Breast epithelium (tissue), 3 donors: ENCODE results near the gene PCSK5.

Experiments used
- POLR2A ChIP-seq: fragments of 450-650 bp; IDR thresholded peaks from one replicate; pipeline ENCODE4 v1.6.1; 2016; ENCODE audit warnings: antibody characterized with exemption, mild to moderate bottlenecking, moderate library complexity
- TF ChIP-seq, protein P1 (sequence below), 3 donors: fragments of 450-650 bp; IDR thresholded peaks; one replicate each; pipeline ENCODE4 v1.5.1; 2016 to 2017; ENCODE audit warnings: antibody characterized with exemption in 3 of 3, mild to moderate bottlenecking in 3 of 3, moderate library complexity in 3 of 3

DNA sequence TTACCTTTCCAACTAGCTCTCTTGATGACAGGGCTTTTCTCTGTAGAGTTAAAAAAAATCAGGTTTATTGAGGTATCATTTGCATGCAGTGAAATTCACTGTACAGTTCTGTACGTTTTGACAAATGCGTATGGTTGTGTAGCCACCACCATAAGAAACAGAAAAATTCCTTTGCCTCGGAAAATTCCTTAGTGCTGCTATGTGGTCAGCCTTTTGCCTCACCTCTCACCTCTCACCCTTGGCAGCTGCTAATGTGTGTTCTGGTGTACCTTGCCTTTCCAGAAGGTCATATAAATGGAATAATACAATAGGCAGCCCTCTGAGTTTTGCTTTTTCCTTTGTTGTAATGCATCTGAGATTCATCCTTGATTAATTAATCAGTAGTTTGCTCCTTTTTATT is 28.4 kb downstream of the PCSK5 start:
- TF ChIP-seq, protein P1, sequence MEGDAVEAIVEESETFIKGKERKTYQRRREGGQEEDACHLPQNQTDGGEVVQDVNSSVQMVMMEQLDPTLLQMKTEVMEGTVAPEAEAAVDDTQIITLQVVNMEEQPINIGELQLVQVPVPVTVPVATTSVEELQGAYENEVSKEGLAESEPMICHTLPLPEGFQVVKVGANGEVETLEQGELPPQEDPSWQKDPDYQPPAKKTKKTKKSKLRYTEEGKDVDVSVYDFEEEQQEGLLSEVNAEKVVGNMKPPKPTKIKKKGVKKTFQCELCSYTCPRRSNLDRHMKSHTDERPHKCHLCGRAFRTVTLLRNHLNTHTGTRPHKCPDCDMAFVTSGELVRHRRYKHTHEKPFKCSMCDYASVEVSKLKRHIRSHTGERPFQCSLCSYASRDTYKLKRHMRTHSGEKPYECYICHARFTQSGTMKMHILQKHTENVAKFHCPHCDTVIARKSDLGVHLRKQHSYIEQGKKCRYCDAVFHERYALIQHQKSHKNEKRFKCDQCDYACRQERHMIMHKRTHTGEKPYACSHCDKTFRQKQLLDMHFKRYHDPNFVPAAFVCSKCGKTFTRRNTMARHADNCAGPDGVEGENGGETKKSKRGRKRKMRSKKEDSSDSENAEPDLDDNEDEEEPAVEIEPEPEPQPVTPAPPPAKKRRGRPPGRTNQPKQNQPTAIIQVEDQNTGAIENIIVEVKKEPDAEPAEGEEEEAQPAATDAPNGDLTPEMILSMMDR (IDR thresholded peaks at IDR 0.05): no peak
- TF ChIP-seq POLR2A: no peak
